WERI-Rb-1 (cell line): ENCODE data around the gene UBE2N.

Source experiments
- DNase-seq: peaks from one replicate; pipeline ENCODE4 v3.0.0-alpha.2; 2020
- H3K27ac ChIP-seq: fragments of 250-450 bp; sonication (Bioruptor Pico); 2 replicates; pipeline ENCODE4 v1.5.1; 2020; ENCODE audit warnings: mild to moderate bottlenecking, moderate library complexity
- H3K27me3 ChIP-seq: fragments of 250-450 bp; sonication (Bioruptor Pico); 2 replicates; pipeline ENCODE4 v1.5.1; 2021; ENCODE audit warnings: mild to moderate bottlenecking, low read depth, moderate library complexity; ENCODE audit not compliant: insufficient read depth, severe bottlenecking
- H3K36me3 ChIP-seq: fragments of 250-450 bp; sonication (Bioruptor Pico); 2 replicates; pipeline ENCODE4 v1.5.1; 2020; ENCODE audit warnings: mild to moderate bottlenecking, moderate library complexity
- H3K4me3 ChIP-seq: 2 replicates; pipeline ENCODE4 v1.5.1; 2011; ENCODE audit warnings: low read depth, mild to moderate bottlenecking, control low read depth, low read length
- H3K9me3 ChIP-seq: fragments of 250-450 bp; sonication (Bioruptor Pico); 2 replicates; pipeline ENCODE4 v1.5.1; 2021; ENCODE audit warnings: mild to moderate bottlenecking, moderate library complexity; ENCODE audit not compliant: severe bottlenecking
- TF ChIP-seq, protein P1 (sequence below): IDR thresholded peaks from 2 replicates; pipeline ENCODE4 v1.5.1; 2011; ENCODE audit warnings: low read depth, mild to moderate bottlenecking, control low read depth, inconsistent platforms, low read length

The UBE2N gene

DNA sequence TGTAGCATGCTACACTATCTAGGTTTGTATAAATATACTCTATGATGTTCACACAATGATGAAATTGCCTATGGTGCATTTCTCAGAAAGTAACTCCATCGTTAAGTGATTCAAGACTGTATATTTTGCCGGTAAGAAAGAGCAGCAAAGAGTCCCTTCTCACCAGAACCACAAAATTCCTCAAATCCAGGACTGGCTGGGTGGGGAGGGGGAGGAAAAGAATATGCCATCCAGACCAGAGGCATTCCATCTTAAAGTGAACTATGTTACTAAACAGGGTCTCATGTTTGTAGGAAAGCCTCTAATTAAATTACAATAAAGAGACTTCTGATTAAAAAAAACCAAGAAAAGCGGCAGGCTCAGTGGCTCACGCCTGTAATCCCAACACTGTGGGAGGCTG is 11.5 kb downstream of the UBE2N start:
- TF ChIP-seq, protein P1, sequence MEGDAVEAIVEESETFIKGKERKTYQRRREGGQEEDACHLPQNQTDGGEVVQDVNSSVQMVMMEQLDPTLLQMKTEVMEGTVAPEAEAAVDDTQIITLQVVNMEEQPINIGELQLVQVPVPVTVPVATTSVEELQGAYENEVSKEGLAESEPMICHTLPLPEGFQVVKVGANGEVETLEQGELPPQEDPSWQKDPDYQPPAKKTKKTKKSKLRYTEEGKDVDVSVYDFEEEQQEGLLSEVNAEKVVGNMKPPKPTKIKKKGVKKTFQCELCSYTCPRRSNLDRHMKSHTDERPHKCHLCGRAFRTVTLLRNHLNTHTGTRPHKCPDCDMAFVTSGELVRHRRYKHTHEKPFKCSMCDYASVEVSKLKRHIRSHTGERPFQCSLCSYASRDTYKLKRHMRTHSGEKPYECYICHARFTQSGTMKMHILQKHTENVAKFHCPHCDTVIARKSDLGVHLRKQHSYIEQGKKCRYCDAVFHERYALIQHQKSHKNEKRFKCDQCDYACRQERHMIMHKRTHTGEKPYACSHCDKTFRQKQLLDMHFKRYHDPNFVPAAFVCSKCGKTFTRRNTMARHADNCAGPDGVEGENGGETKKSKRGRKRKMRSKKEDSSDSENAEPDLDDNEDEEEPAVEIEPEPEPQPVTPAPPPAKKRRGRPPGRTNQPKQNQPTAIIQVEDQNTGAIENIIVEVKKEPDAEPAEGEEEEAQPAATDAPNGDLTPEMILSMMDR, result no peak
- H3K4me3 ChIP-seq, result no peak overlapping the region
- no peaks in the 10 kb centered on the region for H3K27me3 ChIP-seq
- no peaks in the 10 kb centered on the region; the same call in 1 of the 2 replicates for H3K36me3 ChIP-seq
- H3K9me3 ChIP-seq, result no peaks in the 10 kb centered on the region
- DNase-seq, result no peak
- H3K27ac ChIP-seq, result no peak overlapping the region

DNA sequence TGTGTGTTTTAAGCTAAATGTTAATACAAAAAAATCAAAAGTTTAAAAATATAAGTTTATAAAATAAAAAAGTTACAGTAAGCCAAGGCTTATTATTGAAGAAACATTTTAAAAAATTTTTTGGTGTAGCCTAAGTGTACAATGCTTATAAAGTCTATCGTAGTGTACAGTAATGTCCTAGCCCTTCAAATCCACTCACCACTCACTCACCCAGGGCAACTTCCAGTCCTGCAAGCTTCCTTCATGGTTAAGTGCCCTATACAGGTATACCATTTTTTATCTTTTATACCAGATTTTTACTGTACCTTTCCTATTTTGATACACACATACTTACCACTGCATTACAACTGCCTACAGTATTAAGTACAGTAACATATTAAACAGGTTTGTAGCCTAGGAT is 11.9 kb downstream of the UBE2N start:
- H3K9me3 ChIP-seq, result no peaks in the 10 kb centered on the region
- TF ChIP-seq, protein P1, result no peak
- H3K27me3 ChIP-seq, result no peaks in the 10 kb centered on the region

DNA sequence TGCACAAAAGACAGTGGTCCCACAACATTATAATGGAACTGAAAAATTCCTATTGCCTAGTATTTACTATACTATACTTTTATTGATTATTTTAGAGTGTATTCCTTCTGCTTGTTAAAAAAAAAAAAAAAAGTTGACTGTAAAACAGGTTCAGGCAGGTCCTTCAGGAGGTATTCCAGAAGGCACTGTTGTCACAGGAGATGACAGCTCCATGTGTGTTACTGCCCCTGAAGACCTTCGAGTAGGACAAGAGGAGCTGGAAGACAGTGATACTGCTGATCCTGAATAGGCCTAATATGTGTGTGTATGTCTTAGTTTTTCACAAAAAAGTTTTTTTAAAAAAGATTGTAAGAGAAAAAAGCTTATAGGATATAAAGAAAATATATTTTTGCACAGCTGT is 12.3 kb downstream of the UBE2N start:
- H3K27me3 ChIP-seq, result no peaks in the 10 kb centered on the region
- H3K36me3 ChIP-seq, result no peaks in the 10 kb centered on the region; the same call in 1 of the 2 replicates
- H3K27ac ChIP-seq, result no peak overlapping the region

More for the DNA sequence above, 11.9 kb downstream of the UBE2N start:
- no peak for DNase-seq
- Histone ChIP-seq H3K4me3 (no peak overlapping the region), H3K36me3 (no peaks in the 10 kb centered on the region; the same call in 1 of the 2 replicates), H3K27ac (no peak overlapping the region)

DNA sequence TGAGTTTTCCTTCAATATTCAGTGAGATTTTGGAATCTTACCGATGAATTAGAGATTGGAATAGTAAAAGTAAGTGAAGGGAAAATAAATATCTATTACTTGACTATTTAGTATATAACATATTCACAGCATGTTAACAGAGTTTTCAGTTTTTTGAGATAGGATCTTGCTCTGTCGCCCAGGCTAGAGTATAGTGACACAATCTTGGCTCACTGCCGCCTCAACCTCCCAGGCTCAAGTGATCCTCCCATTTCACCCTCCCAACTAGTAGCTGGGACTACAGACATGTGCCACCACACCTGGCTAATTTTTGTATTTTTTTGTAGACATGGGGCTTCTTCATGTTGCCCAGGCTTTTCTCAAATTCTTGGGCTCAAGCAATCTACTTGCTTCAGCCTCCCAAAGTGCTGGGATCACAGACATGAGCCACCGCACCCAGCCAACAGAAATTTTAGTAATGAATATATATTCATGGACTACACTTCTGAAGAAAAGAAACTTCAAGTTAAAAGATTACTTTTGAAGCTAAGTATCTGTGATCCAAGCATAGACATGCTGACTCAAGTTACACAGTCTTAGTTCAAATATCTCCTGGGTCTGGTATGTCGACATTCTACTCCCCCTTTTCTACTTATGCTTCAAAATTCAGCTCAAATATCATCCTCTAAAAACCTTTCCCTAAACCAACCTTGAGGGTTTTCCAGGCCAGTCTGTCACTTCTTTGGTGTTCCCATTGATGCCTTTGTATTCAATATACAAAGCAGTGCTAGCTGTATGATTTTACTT is 13.8 kb downstream of the UBE2N start:
- Histone ChIP-seq H3K36me3 (no peaks in the 10 kb centered on the region), H3K9me3 (no peaks in the 10 kb centered on the region), H3K4me3 (no peak overlapping the region), H3K27me3 (no peaks in the 10 kb centered on the region), H3K27ac (no peak overlapping the region; the same call in 1 of the 2 replicates)
- DNase-seq, result no peak
- TF ChIP-seq, protein P1, result no peak

More for the DNA sequence above, 12.3 kb downstream of the UBE2N start:
- no peak for DNase-seq
- H3K9me3 ChIP-seq, result no peaks in the 10 kb centered on the region
- H3K4me3 ChIP-seq, result no peak overlapping the region
- TF ChIP-seq, protein P1, result no peak

DNA sequence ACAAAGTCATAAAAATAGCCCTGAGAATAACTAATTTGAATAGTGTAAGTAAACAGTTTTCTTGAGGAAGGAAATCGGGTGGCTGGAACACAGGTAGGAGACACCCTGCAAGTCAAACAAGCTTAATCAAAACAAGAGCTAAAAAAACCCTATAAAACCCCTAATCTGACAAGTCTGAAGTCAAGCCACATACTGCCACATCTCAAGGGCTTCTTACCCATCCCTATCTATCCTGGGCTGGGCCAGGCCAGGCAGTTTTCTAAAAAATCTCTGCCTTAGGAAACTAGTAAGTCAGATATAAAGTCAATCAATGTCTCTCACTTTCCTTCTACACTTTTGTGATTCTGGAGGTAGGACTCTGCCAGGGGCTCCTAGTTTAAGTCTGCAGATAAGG is 15.3 kb downstream of the UBE2N start:
- TF ChIP-seq, protein P1, result no peak
- DNase-seq, result no peak
- Histone ChIP-seq H3K27me3 (no peaks in the 10 kb centered on the region), H3K9me3 (no peaks in the 10 kb centered on the region), H3K4me3 (no peak overlapping the region; the same call in 1 of the 2 replicates), H3K27ac (peak overlapping the region; percentile 83), H3K36me3 (no peaks in the 10 kb centered on the region)
